Measurements from ENCODE around the gene RPA3.

The RPA3 gene

GRCh38 chr7:7718492-7718891 is at the start of gene RPA3:
Gene RPA3 (minus strand): TSS chr7:7718607. CDS start chr7:7640418, 78,189 bp downstream.
- DNase-seq = no peak

GRCh38 chr7:7766671-7767070 is 48.3 kb upstream of the RPA3 start:
- no peak for DNase-seq

- no peak for DNase-seq
Observed at GRCh38 chr7:7765422-7765821, 47.0 kb upstream of the RPA3 start.

GRCh38 chr7:7764520-7765396 is 46.4 kb upstream of the RPA3 start:
- no peak for DNase-seq

GRCh38 chr7:7761974-7762779 is 43.8 kb upstream of the RPA3 start:
- DNase-seq = no peak

GRCh38 chr7:7761340-7761973 is 43.0 kb upstream of the RPA3 start:
- no peak for DNase-seq

GRCh38 chr7:7757576-7757975 is 39.2 kb upstream of the RPA3 start:
- no peak for DNase-seq

GRCh38 chr7:7756577-7756976 is 38.2 kb upstream of the RPA3 start:
- no peak for DNase-seq

- DNase-seq = no peak
Observed at GRCh38 chr7:7751243-7752092, 33.1 kb upstream of the RPA3 start.

- DNase-seq = no peak
Observed at GRCh38 chr7:7750571-7751242, 32.3 kb upstream of the RPA3 start.

- DNase-seq = no peak
Observed at GRCh38 chr7:7746458-7746857, 28.1 kb upstream of the RPA3 start.

- DNase-seq = no peak
Observed at GRCh38 chr7:7745966-7746365, 27.6 kb upstream of the RPA3 start.

GRCh38 chr7:7745258-7745657 is 26.9 kb upstream of the RPA3 start:
- DNase-seq = no peak

- DNase-seq = no peak
Observed at GRCh38 chr7:7742223-7742622, 23.8 kb upstream of the RPA3 start.

GRCh38 chr7:7740037-7740355 is 21.6 kb upstream of the RPA3 start:
- DNase-seq = no peak

GRCh38 chr7:7739204-7740036 is 21.0 kb upstream of the RPA3 start:
- no peak for DNase-seq

- DNase-seq = no peak
Observed at GRCh38 chr7:7738622-7739021, 20.2 kb upstream of the RPA3 start.

GRCh38 chr7:7738177-7738576 is 19.8 kb upstream of the RPA3 start:
- DNase-seq = no peak

- DNase-seq = no peak
Observed at GRCh38 chr7:7737674-7738073, 19.3 kb upstream of the RPA3 start.

GRCh38 chr7:7736671-7737070 is 18.3 kb upstream of the RPA3 start:
- DNase-seq = no peak

GRCh38 chr7:7732621-7733281 is 14.3 kb upstream of the RPA3 start:
- no peak for DNase-seq
